Activated effector memory CD4-positive, alpha-beta T cell treated with anti-CD3 and anti-CD28 coated beads, Interleukin-2, amount 50 U/mL, for 16 hours (primary cell): Measurements from ENCODE around the gene AOAH.

Experiments used
- DNase-seq: peaks from one replicate; pipeline ENCODE4 v3.0.0-alpha.2; 2020

The AOAH gene, protein sequence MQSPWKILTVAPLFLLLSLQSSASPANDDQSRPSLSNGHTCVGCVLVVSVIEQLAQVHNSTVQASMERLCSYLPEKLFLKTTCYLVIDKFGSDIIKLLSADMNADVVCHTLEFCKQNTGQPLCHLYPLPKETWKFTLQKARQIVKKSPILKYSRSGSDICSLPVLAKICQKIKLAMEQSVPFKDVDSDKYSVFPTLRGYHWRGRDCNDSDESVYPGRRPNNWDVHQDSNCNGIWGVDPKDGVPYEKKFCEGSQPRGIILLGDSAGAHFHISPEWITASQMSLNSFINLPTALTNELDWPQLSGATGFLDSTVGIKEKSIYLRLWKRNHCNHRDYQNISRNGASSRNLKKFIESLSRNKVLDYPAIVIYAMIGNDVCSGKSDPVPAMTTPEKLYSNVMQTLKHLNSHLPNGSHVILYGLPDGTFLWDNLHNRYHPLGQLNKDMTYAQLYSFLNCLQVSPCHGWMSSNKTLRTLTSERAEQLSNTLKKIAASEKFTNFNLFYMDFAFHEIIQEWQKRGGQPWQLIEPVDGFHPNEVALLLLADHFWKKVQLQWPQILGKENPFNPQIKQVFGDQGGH

GRCh38 chr7:36723951-36724664 lies at the start of gene AOAH:
TSS of gene AOAH (minus strand) at chr7:36724494. CDS start at chr7:36724148, 346 bp downstream.
- DNase-seq = peak; percentile 83

GRCh38 chr7:36766451-36766850 lies 42.2 kb upstream of the AOAH start:
- no peak for DNase-seq

DNA sequence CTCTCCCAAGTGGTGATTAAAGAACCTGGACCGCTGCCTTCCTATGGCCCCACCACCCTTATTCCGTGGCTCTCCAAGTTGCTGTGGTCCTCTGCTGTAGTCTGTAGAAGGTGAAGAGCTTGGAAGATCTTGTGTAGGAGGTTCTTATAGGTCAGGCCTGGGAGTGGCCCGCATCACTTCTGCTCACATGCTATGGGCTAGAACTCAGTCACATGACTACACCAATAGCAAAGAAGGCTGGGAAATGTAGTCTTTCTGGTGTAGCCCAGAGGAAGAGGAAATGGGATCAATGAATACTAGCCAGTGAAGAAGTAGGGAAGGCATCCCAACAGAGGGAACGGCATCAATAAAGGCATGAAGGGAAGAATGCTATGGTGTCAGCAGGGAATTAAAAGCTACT lies 41.3 kb upstream of the AOAH start:
- DNase-seq = no peak

GRCh38 chr7:36764929-36765328 lies 40.6 kb upstream of the AOAH start:
- no peak for DNase-seq

DNA sequence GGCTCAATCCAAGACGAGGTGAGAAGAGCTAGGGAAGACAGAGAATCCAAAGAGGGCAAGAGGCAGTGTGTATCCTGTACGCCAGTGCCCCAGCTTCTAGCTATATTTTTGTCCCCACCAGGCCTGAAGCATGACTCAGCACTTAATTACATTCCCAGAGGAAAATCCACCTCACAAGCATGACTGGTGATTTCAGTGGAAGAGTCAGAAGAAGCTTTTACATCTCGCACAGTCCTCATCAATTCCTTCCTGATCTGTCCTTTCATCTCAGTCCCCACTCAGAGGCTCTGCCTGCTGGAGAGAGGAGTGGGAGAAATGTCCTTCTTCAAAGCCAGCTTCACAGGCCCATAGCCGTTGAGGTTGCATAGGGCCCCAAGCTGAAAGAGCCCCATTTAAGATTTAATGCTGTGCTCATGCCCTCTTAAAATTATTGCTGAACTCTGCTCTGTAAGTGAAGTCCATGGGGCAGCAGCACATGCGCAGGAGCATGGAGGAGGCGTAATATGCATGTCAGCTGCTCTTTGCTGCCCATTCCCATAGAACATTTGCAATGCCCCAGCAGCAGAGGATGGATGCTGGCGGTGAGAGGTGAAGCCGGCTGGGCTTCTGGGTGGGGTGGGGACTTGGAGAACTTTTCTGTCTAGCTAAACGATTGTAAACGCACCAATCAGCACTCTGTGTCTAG lies 39.0 kb upstream of the AOAH start:
- no peak for DNase-seq

DNA sequence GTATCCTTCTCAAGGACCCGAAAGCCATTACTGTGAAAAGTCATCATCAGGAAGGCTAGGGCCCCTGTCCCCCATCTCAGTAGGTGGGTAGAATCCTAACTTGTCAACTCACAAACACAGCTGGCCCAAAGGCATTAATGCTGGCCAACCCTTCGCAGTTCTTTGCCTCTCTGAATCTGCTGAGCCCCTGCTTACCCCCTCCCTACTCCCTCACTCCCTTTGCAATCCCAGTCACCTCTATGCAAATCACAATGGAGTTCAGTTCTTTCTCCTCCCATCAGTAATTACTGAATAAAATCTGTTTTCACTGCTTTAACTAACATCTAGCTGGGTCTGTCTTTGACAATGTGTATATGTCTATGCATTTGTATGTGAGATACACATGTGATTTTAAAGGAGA lies 38.1 kb upstream of the AOAH start:
- DNase-seq = no peak

- no peak for DNase-seq
Measured at GRCh38 chr7:36761835-36762234, 37.5 kb upstream of the AOAH start.

DNA sequence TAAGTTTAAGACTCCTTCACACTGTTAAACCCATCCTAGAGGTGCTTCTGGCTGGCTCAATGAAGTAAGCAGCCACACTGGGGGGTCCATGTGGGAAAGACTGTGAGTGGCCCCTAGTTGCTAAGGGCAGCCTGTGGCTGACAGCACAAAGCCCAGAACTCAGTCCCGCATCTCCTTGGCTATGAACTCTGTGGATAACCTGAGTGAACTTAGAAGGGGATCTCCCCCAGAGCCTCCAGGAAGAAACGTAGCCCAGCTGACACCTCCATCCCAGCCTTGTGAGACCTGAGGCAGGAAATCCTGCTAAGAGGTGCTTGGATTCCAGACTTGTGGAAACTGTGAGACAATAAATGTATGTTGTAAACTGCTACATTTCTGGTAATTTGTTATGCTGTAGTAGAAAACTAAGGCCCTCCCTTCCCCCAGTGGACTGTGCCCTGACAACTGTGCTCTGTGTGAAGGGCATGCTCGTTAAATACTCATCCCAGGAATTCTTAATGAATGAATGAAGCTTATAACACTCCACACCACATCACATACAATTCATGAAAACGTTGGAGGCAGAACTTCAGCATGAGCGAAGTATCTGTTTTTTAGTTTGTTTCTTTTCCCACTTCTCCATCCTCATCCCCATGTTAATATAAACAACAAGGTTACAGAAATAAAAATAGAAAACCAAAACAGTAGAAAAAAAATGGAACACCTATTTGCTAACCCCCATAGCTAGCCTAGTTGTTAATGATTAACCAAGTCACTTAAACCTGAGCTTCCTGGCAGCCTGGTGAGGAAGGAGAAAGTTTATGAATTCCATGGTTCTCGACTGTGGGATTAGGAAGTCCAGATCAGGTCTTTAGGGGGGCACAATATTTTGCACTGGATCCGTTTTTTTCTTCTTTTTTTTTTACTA lies 36.8 kb upstream of the AOAH start:
- DNase-seq = no peak

DNA sequence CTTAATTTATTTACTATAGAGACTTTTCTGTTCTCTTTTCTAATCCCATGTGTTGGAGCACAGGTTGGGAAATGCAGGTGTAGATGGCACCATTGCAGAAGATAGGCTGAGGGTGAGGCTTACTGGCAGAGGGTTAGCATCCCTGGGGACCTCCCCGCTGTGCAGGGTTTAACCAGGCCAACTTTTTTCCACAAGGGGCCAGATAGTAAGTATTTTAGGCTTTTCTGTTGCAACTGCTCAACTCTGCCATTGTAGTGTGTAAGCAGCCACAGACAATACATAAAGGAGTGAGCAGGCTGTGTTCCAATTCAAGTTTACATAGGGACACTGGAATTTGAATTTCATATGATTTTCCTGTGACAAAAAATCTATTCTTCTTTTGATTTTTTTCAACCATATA lies 34.6 kb upstream of the AOAH start:
- DNase-seq = no peak

GRCh38 chr7:36755484-36755883 lies 31.2 kb upstream of the AOAH start:
- DNase-seq = no peak

- DNase-seq = no peak
Measured at GRCh38 chr7:36752026-36752711, 27.9 kb upstream of the AOAH start.

GRCh38 chr7:36750451-36750850 lies 26.2 kb upstream of the AOAH start:
- no peak for DNase-seq

DNA sequence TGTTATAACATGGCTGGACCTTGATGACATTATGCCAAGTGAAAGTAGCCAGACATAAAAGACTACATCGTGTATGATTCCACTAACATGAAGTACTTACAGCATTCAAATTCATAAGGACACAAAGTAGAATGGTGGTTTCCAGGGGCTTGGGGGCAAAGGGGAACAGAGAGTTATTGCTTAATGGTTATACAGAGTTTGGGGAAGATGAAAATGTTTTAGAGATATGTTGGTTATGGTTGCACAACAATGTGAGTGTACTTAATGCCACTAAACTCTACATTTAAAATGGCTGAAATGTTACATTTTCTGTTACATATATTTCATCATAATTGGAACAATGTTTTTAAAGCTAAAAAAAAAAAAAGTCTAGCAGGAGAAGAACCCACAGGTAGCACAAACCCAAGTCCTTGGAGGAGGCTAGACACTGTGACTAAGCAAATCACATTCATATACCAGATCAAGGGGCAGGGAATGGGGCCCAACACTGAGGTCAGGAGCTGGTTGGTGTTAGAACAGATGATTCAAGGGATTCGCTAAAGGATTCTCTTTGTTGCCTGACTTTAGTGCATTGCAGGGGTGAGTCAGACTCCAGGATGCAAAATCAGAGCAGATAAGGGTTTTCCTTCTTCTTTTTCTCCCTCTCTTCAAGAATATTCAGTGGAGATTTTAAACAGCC lies 25.1 kb upstream of the AOAH start:
- DNase-seq = no peak

GRCh38 chr7:36748017-36748487 lies 23.8 kb upstream of the AOAH start:
- no peak for DNase-seq

DNA sequence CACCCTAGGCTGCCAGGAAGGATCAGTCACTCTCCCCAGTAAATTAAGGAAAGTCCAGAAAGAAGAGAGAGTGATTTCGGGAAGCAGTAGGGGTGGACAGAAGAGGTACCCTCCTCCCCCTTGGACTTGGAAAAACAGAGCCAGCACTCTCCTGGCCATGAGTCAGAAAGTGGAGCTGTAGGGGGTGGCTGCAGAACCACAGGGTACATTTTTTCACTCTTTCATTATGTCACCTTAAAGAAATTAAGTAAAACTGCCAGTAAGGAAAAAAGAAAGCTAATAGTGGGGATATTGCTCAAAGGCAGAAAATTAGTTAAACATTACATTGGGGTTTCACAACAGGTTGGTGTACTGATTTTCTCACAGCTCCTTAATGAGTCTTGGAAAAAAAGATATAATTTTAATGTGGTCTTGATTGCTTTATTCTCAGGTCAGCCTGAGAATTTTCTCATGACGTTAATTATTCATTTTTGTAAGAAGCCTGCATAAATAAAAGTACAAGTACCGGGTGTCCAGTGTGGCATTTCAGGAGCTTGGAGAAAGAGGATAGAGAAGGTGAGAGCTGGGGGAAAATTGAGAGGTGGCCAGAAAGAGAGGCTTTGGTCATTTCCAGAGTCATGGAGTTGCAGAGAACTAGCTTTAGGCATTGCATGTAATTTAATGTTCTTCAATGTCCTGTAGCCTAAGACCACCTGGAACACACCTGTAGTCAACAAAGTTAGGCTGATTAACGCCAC lies 23.2 kb upstream of the AOAH start:
- DNase-seq = no peak

- DNase-seq = no peak
Measured at GRCh38 chr7:36746347-36746746, 22.1 kb upstream of the AOAH start.

DNA sequence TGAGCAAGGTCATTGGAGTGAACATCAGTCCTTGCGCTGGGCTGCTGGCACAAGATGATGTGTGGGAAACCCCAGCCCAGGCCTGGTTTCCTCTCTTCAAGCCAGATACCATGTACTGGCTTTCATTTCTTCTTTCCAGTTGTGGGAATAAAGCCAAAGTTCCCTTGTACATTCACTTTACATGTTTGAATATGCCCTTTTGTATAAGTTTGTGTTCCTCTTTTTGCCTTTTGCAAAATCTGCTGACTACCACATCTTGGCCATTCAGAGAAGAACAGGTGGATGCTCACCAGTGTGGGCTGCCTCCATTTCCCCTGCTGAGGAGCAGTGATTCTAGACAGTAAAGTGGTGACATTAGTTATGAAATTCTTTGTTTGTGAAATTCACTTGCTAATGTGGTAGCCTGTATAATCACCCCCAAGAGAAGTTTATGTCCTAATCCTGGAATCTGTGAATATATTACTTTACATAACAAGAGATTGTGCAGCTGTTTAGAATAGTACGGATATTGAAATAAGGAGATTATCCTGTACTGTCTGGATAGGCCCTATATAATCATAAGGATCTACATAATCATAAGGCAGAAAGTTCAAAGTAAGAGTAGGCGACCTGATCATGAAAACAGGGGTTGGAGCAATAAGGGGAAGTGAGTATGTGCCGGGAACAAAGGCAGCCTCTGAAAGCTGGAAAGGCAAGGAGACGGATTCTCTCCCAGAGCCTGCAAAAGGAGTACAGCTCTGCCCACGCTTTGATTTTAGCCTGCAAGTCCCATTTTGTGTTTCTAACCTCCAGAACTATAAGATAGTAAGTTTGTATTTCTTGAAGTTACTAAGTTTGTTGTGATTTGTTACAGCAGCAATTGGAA lies 18.8 kb upstream of the AOAH start:
- no peak for DNase-seq

DNA sequence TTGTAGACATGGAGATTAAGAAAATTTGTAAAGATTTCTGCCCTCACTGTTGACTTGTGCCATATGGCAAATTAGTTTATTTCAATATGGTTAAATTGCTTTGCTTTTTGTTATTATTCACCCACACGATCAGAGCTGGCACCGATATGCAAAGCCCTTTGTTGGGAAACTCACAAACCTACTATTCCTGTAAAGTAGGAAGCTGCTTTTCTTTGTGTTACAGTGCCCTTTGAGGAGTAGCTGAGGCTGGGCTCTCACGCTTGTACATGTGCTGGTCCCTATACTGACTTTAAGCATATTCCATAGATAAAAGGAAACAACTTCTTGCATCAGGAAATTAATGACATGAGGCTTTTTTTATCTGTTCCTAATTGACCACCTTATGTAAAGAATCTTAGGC lies 17.6 kb upstream of the AOAH start:
- DNase-seq = no peak

- DNase-seq = no peak
Measured at GRCh38 chr7:36739351-36739750, 15.1 kb upstream of the AOAH start.
